Stomach smooth muscle (tissue), 2 donors: Measurements from ENCODE around the gene CT45A7.
"Not testable (repeated sequence)": the region's sequence is repeated elsewhere in the genome, so short reads cannot be mapped to it uniquely, and the experiment has no call there.

Experiments
- H3K27ac ChIP-seq: one replicate; pipeline ENCODE4 v1.7.0; 2013; ENCODE audit warnings: mild to moderate bottlenecking, low read length, inconsistent platforms
- H3K27me3 ChIP-seq, 2 donors: one replicate each; pipeline ENCODE4 v1.7.0; 2013; ENCODE audit warnings: low read length in 2 of 2; ENCODE audit not compliant: insufficient read depth in 2 of 2, control insufficient read depth in 1 of 2
- H3K36me3 ChIP-seq, 2 donors: one replicate each; pipeline ENCODE4 v1.7.0; 2013; ENCODE audit warnings: low read length in 2 of 2; ENCODE audit not compliant: control insufficient read depth in 2 of 2, insufficient read depth in 2 of 2
- H3K4me1 ChIP-seq: one replicate; pipeline ENCODE4 v1.7.0; 2013; ENCODE audit warnings: low read length; ENCODE audit not compliant: control insufficient read depth, insufficient read depth
- H3K4me3 ChIP-seq, 2 donors: one replicate each; pipeline ENCODE4 v1.7.0; 2013; ENCODE audit warnings: low read length in 2 of 2
- H3K9ac ChIP-seq, 2 donors: one replicate each; pipeline ENCODE4 v1.7.0; 2013; ENCODE audit warnings: low read length in 2 of 2, mild to moderate bottlenecking in 1 of 2
- H3K9me3 ChIP-seq, 2 donors: one replicate each; pipeline ENCODE4 v1.7.0; 2013; ENCODE audit warnings: low read length in 2 of 2; ENCODE audit not compliant: control insufficient read depth in 2 of 2
- donor health status: healthy.
- donor health status: Pancreatic carcinoma.

CT45A7 gene

GRCh38 chrX:135837180-135837579 lies at the start of gene CT45A7:
TSS of gene CT45A7 (minus strand) at chrX:135837280. CDS start at chrX:135833533, 3,747 bp downstream.
- H3K4me3 ChIP-seq, H3K9ac ChIP-seq, H3K27ac ChIP-seq, H3K27me3 ChIP-seq, H3K9me3 ChIP-seq, H3K36me3 ChIP-seq, H3K4me1 ChIP-seq: not testable (repeated sequence)

GRCh38 chrX:135882741-135883140 lies 45.7 kb upstream of the CT45A7 start:
- not testable (repeated sequence) for H3K36me3 ChIP-seq, H3K4me3 ChIP-seq, H3K27me3 ChIP-seq, H3K9me3 ChIP-seq, H3K4me1 ChIP-seq, H3K9ac ChIP-seq, H3K27ac ChIP-seq

- not testable (repeated sequence) for H3K4me3 ChIP-seq, H3K9ac ChIP-seq, H3K9me3 ChIP-seq, H3K27ac ChIP-seq, H3K27me3 ChIP-seq, H3K4me1 ChIP-seq, H3K36me3 ChIP-seq
Measured at GRCh38 chrX:135871712-135872111, 34.6 kb upstream of the CT45A7 start, which contains the start of gene CT45A9. TSS of gene CT45A9 (minus strand) at chrX:135871812. CDS start at chrX:135868061, 3,751 bp downstream.

- H3K27ac ChIP-seq, H3K4me3 ChIP-seq, H3K9ac ChIP-seq, H3K4me1 ChIP-seq, H3K36me3 ChIP-seq, H3K9me3 ChIP-seq, H3K27me3 ChIP-seq: not testable (repeated sequence)
Measured at GRCh38 chrX:135854438-135854837, 17.4 kb upstream of the CT45A7 start, which contains the start of gene CT45A8. TSS of gene CT45A8 (minus strand) at chrX:135854538. CDS start at chrX:135850783, 3,755 bp downstream.

- not testable (repeated sequence) for H3K4me1 ChIP-seq, H3K9me3 ChIP-seq, H3K36me3 ChIP-seq, H3K4me3 ChIP-seq, H3K9ac ChIP-seq, H3K27ac ChIP-seq, H3K27me3 ChIP-seq
Measured at GRCh38 chrX:135819912-135820311, 17.2 kb downstream of the CT45A7 start, which contains the start of gene CT45A2. TSS of gene CT45A2 (minus strand) at chrX:135820012. CDS start at chrX:135816265, 3,747 bp downstream.

- not testable (repeated sequence) for H3K27ac ChIP-seq, H3K4me1 ChIP-seq, H3K9ac ChIP-seq, H3K9me3 ChIP-seq, H3K36me3 ChIP-seq, H3K27me3 ChIP-seq, H3K4me3 ChIP-seq
Measured at GRCh38 chrX:135802687-135803086, 34.4 kb downstream of the CT45A7 start, which contains the start of gene CT45A6. TSS of gene CT45A6 (minus strand) at chrX:135802787. CDS start at chrX:135798993, 3,794 bp downstream.

- not testable (repeated sequence) for H3K4me1 ChIP-seq, H3K9ac ChIP-seq, H3K27ac ChIP-seq, H3K27me3 ChIP-seq, H3K4me3 ChIP-seq, H3K36me3 ChIP-seq, H3K9me3 ChIP-seq
Measured at GRCh38 chrX:135785403-135785802, 51.7 kb downstream of the CT45A7 start, which contains the start of gene CT45A5. TSS of gene CT45A5 (minus strand) at chrX:135785503. CDS start at chrX:135781729, 3,774 bp downstream.
